Measurements from ENCODE around the gene AMBN.

GRCh38 chr4:70571772-70572171 is 20.3 kb upstream of the AMBN start:
- no peak for TF ChIP-seq POLR2A (IDR thresholded peaks at IDR 0.05)
- no peak for TF ChIP-seq CTCF (IDR thresholded peaks at IDR 0.05)
- TF ChIP-seq POLR2AphosphoS5 (IDR thresholded peaks at IDR 0.05): no peak
- TF ChIP-seq EP300 (IDR thresholded peaks at IDR 0.05; ENCODE audit: low read depth): no peak

Data from transverse colon (tissue), 4 donors.